ENCODE results near the gene CMSS1.

CMSS1 gene

GRCh38 chr3:100086401-100086800 lies 268.7 kb downstream of the CMSS1 start:
- TF ChIP-seq ISL1 (CRISPR knock-in tag; IDR thresholded peaks at IDR 0.05), result no peak
- ATAC-seq, result no peak

GRCh38 chr3:100087198-100087597 lies 269.5 kb downstream of the CMSS1 start:
- ATAC-seq, result peak; percentile 48
- TF ChIP-seq CSRNP3 (CRISPR knock-in tag; IDR thresholded peaks at IDR 0.05), result no peak
- no peak for TF ChIP-seq OSR1 (CRISPR knock-in tag; IDR thresholded peaks at IDR 0.05)
- TF ChIP-seq ESRRG (CRISPR knock-in tag; IDR thresholded peaks at IDR 0.05), result no peak

GRCh38 chr3:100088735-100089368 lies 271.2 kb downstream of the CMSS1 start:
- TF ChIP-seq ARNTL (CRISPR knock-in tag; IDR thresholded peaks at IDR 0.05; ENCODE audit: borderline replicate concordance, low read depth) (no peak), POU6F1 (CRISPR knock-in tag; IDR thresholded peaks at IDR 0.05; ENCODE audit: borderline replicate concordance, low read depth) (no peak), TCF4 (CRISPR knock-in tag; IDR thresholded peaks at IDR 0.05; ENCODE audit: borderline replicate concordance) (no peak), TSHZ2 (CRISPR knock-in tag; IDR thresholded peaks at IDR 0.05) (no peak), ESRRG (CRISPR knock-in tag; IDR thresholded peaks at IDR 0.05) (no peak), GLIS3 (CRISPR knock-in tag; IDR thresholded peaks at IDR 0.05) (no peak), PATZ1 (CRISPR knock-in tag; IDR thresholded peaks at IDR 0.05; ENCODE audit: borderline replicate concordance) (no peak), CSRNP3 (CRISPR knock-in tag; IDR thresholded peaks at IDR 0.05) (no peak), PPARA (CRISPR knock-in tag; IDR thresholded peaks at IDR 0.05; ENCODE audit: borderline replicate concordance) (no peak), OSR1 (CRISPR knock-in tag; IDR thresholded peaks at IDR 0.05) (no peak)
- ATAC-seq, result no peak

GRCh38 chr3:100089812-100090668 lies 272.4 kb downstream of the CMSS1 start:
- peak; percentile 93 for ATAC-seq
- TF ChIP-seq ISL1 (CRISPR knock-in tag; IDR thresholded peaks at IDR 0.05) (no peak), TSHZ2 (CRISPR knock-in tag; IDR thresholded peaks at IDR 0.05) (no peak), CREB5 (CRISPR knock-in tag; IDR thresholded peaks at IDR 0.05; ENCODE audit: low read depth) (no peak), ZNF70 (CRISPR knock-in tag; IDR thresholded peaks at IDR 0.05) (no peak), PPARA (CRISPR knock-in tag; IDR thresholded peaks at IDR 0.05; ENCODE audit: borderline replicate concordance) (no peak), RARB (CRISPR knock-in tag; IDR thresholded peaks at IDR 0.05) (no peak), BACH2 (CRISPR knock-in tag; IDR thresholded peaks at IDR 0.05; ENCODE audit: borderline replicate concordance) (no peak), ZNF565 (CRISPR knock-in tag; conservative IDR thresholded peaks at IDR 0.05; ENCODE audit: low read depth) (no peak), TOX (CRISPR knock-in tag; IDR thresholded peaks at IDR 0.05; ENCODE audit: borderline replicate concordance) (no peak), CSRNP3 (CRISPR knock-in tag; IDR thresholded peaks at IDR 0.05) (no peak)

Data from SK-N-SH treated with all-trans-retinoic acid at 6 μM for 48 hours (cell line).